MM.1S (cell line): Measurements from ENCODE around the gene CASP10.

Experiments
- CTCF ChIP-seq: fragments of 300-600 bp; sonication (generic); IDR thresholded peaks from 2 replicates; pipeline ENCODE4 v1.5.1; 2016; ENCODE audit warnings: antibody characterized with exemption, low read length, mixed read lengths
- EZH2 ChIP-seq: fragments of 300-600 bp; sonication (generic); optimal IDR thresholded peaks from 2 replicates; pipeline ENCODE3; 2017; ENCODE audit warnings: low read depth, mild to moderate bottlenecking, antibody characterized with exemption, low read length, mixed read lengths
- EZH2phosphoT487 ChIP-seq: fragments of 300-600 bp; sonication (generic); IDR thresholded peaks from 2 replicates; pipeline ENCODE4 v1.6.1; 2018; ENCODE audit warnings: antibody characterized with exemption, low read length

- TF ChIP-seq EZH2 (no peak), CTCF (no peak), EZH2phosphoT487 (no peak)
Measured at GRCh38 chr2:201257956-201258665, 75.2 kb downstream of the CASP10 start.
